ENCODE results near the gene MFSD8. TPM values are rescaled to one million over a fixed set of nuclear protein-coding genes. Genes with fewer than 3 reads are reported as not detected.
A peak's percentile ranks its signal among the peaks of the same experiment; 100 is the strongest.
"Not testable (repeated sequence)": the region's sequence is repeated elsewhere in the genome, so short reads cannot be mapped to it uniquely, and the experiment has no call there.

MFSD8 gene, protein sequence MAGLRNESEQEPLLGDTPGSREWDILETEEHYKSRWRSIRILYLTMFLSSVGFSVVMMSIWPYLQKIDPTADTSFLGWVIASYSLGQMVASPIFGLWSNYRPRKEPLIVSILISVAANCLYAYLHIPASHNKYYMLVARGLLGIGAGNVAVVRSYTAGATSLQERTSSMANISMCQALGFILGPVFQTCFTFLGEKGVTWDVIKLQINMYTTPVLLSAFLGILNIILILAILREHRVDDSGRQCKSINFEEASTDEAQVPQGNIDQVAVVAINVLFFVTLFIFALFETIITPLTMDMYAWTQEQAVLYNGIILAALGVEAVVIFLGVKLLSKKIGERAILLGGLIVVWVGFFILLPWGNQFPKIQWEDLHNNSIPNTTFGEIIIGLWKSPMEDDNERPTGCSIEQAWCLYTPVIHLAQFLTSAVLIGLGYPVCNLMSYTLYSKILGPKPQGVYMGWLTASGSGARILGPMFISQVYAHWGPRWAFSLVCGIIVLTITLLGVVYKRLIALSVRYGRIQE
- total RNA-seq: 10 to 100 TPM; 19.4 to 21.4 TPM

- peak within 1 kb of the TSS; percentile 92 for H3K4me3 Mint-ChIP-seq
- H3K27ac Mint-ChIP-seq: peak within 1 kb of the TSS; percentile 95
- POLR2A ChIA-PET: interaction anchor here (0.6 to 4.2 kb wide), 26 partner anchors 9 to 1129 kb away, joined by 3 to 77 read pairs (median 4); partner anchors contain the start of genes JADE1, LARP1B, PLK4 and SCLT1
- peaks cover 43% of the 10 kb centered on the region for H3K4me1 Mint-ChIP-seq
- DNase-seq: peak; percentile 100
- CTCF ChIA-PET: interaction anchor here (0.6 to 2.3 kb wide), 12 partner anchors 8 to 318 kb away, joined by 3 to 15 read pairs (median 4); partner anchors contain the start of genes LARP1B and PLK4
- no peaks in the 10 kb centered on the region for H3K27me3 Mint-ChIP-seq
- no peaks in the 10 kb centered on the region for H3K9me3 Mint-ChIP-seq
- peaks cover 15% of the 10 kb centered on the region for H3K36me3 Mint-ChIP-seq (ENCODE audit: low read depth)
These were observed at the start of gene MFSD8, which contains the start of gene ABHD18 for GRCh38 chr4:127965062-127965802. TSS of gene MFSD8 (minus strand) at chr4:127965173. CDS start at chr4:127965133, 40 bp downstream. TSS of gene ABHD18 (plus strand) at chr4:127965406. CDS start at chr4:127982956, 17,550 bp downstream.

- ChIA-PET CTCF (interaction anchor here (0.6 kb wide), 1 partner anchor 17 kb away, joined by 3 read pairs; no protein-coding TSS in a partner anchor), POLR2A (no interaction called here)
- Mint-ChIP-seq H3K27ac (no peak overlapping the region), H3K4me1 (no peaks in the 10 kb centered on the region), H3K27me3 (no peaks in the 10 kb centered on the region), H3K36me3 (ENCODE audit: low read depth) (peaks cover 28% of the 10 kb centered on the region), H3K4me3 (no peak overlapping the region), H3K9me3 (no peaks in the 10 kb centered on the region)
- DNase-seq: no peak
These were observed 44.5 kb upstream of the MFSD8 start for GRCh38 chr4:128009428-128009827.

DNA sequence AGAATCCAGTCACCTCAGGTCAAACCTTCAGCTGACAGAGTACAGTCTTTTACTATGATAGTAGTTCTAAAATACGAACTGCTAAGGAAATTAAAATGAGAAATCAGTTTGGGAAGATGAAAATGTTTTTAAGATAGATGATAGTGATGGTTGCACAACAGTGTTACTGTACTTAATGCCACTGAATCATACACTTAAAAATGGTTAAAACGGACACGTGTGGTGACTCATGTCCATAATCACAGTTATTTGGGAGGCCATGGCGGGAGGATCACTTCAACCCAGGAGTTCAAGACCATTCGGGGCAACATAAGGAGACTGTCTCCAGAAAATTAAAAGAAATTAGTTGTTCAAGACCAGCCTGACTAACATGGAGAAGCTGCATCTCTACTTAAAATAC lies 41.6 kb upstream of the MFSD8 start:
- CTCF ChIA-PET: interaction anchor here (0.7 to 1.3 kb wide), 2 partner anchors 9 to 83 kb away, joined by 5 to 6 read pairs; no protein-coding TSS in a partner anchor
- no peak overlapping the region for H3K27ac Mint-ChIP-seq

GRCh38 chr4:127997534-127998388 lies 32.8 kb upstream of the MFSD8 start:
- H3K27me3 Mint-ChIP-seq: no peaks in the 10 kb centered on the region
- peaks cover 59% of the 10 kb centered on the region for H3K36me3 Mint-ChIP-seq (ENCODE audit: low read depth)
- ChIA-PET POLR2A (interaction anchor here (0.6 to 2.4 kb wide), 6 partner anchors 11 to 815 kb away, joined by 3 to 10 read pairs (median 4); partner anchors contain the start of genes ABHD18, LARP1B and PLK4), CTCF (interaction anchor here (0.6 to 1.7 kb wide), 7 partner anchors 8 to 114 kb away, joined by 3 to 9 read pairs (median 4); partner anchors contain the start of genes ABHD18 and MFSD8)
- peaks cover 4% of the 10 kb centered on the region for H3K9me3 Mint-ChIP-seq
- no peak overlapping the region for H3K4me3 Mint-ChIP-seq
- no peak overlapping the region for H3K27ac Mint-ChIP-seq
- H3K4me1 Mint-ChIP-seq: peaks cover 28% of the 10 kb centered on the region
- peak; percentile 35 for DNase-seq

More for the DNA sequence above, 41.6 kb upstream of the MFSD8 start:
- Mint-ChIP-seq H3K27me3 (no peaks in the 10 kb centered on the region), H3K4me3 (no peak overlapping the region), H3K9me3 (no peaks in the 10 kb centered on the region), H3K4me1 (peaks cover 6% of the 10 kb centered on the region), H3K36me3 (ENCODE audit: low read depth) (peaks cover 31% of the 10 kb centered on the region)
- POLR2A ChIA-PET: interaction anchor here (1.4 kb wide), 1 partner anchor 41 kb away, joined by 3 read pairs; the partner anchor contains the start of genes ABHD18 and MFSD8
- DNase-seq: no peak

- H3K27me3 Mint-ChIP-seq, H3K27ac Mint-ChIP-seq, POLR2A ChIA-PET: not testable (repeated sequence)
These were observed 31.5 kb upstream of the MFSD8 start for GRCh38 chr4:127996521-127996920.

GRCh38 chr4:127995776-127996175 lies 30.8 kb upstream of the MFSD8 start:
- POLR2A ChIA-PET: no interaction called here
- peaks cover 15% of the 10 kb centered on the region for H3K4me1 Mint-ChIP-seq

More at GRCh38 chr4:127996521-127996920, 31.5 kb upstream of the MFSD8 start:
- CTCF ChIA-PET: interaction anchor here (1.6 to 1.7 kb wide), 2 partner anchors 18 to 31 kb away, joined by 5 to 9 read pairs; partner anchors contain the start of genes ABHD18 and MFSD8
- not testable (repeated sequence) for H3K4me3 Mint-ChIP-seq, DNase-seq, H3K9me3 Mint-ChIP-seq
- peaks cover 23% of the 10 kb centered on the region for H3K4me1 Mint-ChIP-seq
- H3K36me3 Mint-ChIP-seq (ENCODE audit: low read depth): peaks cover 50% of the 10 kb centered on the region

GRCh38 chr4:127993151-127993550 lies 28.2 kb upstream of the MFSD8 start:
- H3K4me1 Mint-ChIP-seq: peaks cover 14% of the 10 kb centered on the region
- CTCF ChIA-PET: no interaction called here

More at GRCh38 chr4:127995776-127996175, 30.8 kb upstream of the MFSD8 start:
- Mint-ChIP-seq H3K4me3 (no peak overlapping the region), H3K36me3 (ENCODE audit: low read depth) (peaks cover 46% of the 10 kb centered on the region), H3K27ac (no peak overlapping the region), H3K27me3 (no peaks in the 10 kb centered on the region), H3K9me3 (peaks cover 4% of the 10 kb centered on the region)
- CTCF ChIA-PET: no interaction called here
- DNase-seq: no peak

DNA sequence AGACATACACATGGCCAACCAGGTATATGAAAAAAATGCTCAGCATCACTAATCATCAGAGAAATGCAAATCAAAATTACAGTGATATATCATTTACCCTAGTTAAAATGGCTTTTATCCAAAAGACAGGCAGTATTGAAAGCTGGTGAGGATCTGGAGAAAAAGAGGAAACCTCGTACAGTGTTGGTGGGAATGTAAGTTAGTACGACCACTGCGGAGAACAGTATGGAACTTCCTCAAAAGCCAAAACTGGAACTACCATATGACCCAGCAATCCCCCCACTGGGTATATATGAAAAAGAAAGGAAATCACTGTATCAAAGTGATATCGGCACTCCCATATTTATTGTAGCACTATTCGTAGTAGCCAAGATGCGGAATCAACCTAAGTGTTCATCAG lies 23.7 kb upstream of the MFSD8 start:
- Mint-ChIP-seq H3K4me3 (no peak overlapping the region), H3K27ac (no peak overlapping the region), H3K4me1 (peaks cover 3% of the 10 kb centered on the region), H3K9me3 (no peaks in the 10 kb centered on the region), H3K36me3 (ENCODE audit: low read depth) (peaks cover 29% of the 10 kb centered on the region), H3K27me3 (no peaks in the 10 kb centered on the region)
- CTCF ChIA-PET: no interaction called here
- DNase-seq: no peak
- POLR2A ChIA-PET: no interaction called here

More at GRCh38 chr4:127993151-127993550, 28.2 kb upstream of the MFSD8 start:
- no peaks in the 10 kb centered on the region for H3K9me3 Mint-ChIP-seq
- H3K27me3 Mint-ChIP-seq: no peaks in the 10 kb centered on the region
- no peak for DNase-seq
- POLR2A ChIA-PET: no interaction called here
- peaks cover 40% of the 10 kb centered on the region for H3K36me3 Mint-ChIP-seq (ENCODE audit: low read depth)
- H3K27ac Mint-ChIP-seq: no peak overlapping the region
- no peak overlapping the region for H3K4me3 Mint-ChIP-seq

- CTCF ChIA-PET: no interaction called here
- no peak for DNase-seq
- POLR2A ChIA-PET: interaction anchor here (1.4 kb wide), 1 partner anchor 22 kb away, joined by 3 read pairs; the partner anchor contains the start of gene MFSD8
These were observed 21.0 kb upstream of the MFSD8 start for GRCh38 chr4:127985989-127986388.

GRCh38 chr4:127982445-127982844 lies 17.5 kb upstream of the MFSD8 start:
- Mint-ChIP-seq H3K9me3 (no peaks in the 10 kb centered on the region), H3K4me1 (no peaks in the 10 kb centered on the region), H3K27me3 (no peaks in the 10 kb centered on the region), H3K27ac (no peak overlapping the region), H3K4me3 (no peak overlapping the region), H3K36me3 (ENCODE audit: low read depth) (peaks cover 15% of the 10 kb centered on the region)
- CTCF ChIA-PET: no interaction called here
- no peak for DNase-seq
- POLR2A ChIA-PET: interaction anchor here (1.7 kb wide), 1 partner anchor 17 kb away, joined by 3 read pairs; the partner anchor contains the start of genes ABHD18 and MFSD8

More at GRCh38 chr4:127985989-127986388, 21.0 kb upstream of the MFSD8 start:
- H3K4me3 Mint-ChIP-seq: no peak overlapping the region
- no peaks in the 10 kb centered on the region for H3K4me1 Mint-ChIP-seq
- no peaks in the 10 kb centered on the region for H3K9me3 Mint-ChIP-seq
- H3K36me3 Mint-ChIP-seq (ENCODE audit: low read depth): peaks cover 24% of the 10 kb centered on the region
- H3K27me3 Mint-ChIP-seq: no peaks in the 10 kb centered on the region
- H3K27ac Mint-ChIP-seq: no peak overlapping the region

DNA sequence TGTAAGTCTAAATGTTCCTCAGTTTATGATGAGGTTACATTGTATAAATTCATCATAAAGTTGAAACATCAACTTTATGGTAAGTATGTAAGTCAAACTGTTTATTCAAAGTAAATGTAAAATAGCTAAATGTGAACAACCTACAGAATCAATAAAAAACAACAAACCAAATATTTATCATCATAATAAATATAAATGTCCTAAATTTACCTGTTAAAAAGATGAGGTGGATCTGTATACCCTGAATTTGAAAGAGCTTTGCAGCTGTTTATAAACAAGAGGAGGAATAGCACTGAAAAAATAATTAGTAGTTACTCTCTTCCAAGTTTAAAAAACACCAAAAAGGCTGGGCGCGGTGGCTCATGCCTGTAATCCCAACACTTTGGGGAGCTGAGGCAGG lies 14.0 kb upstream of the MFSD8 start:
- ChIA-PET POLR2A (interaction anchor here (1.3 kb wide), 1 partner anchor 14 kb away, joined by 10 read pairs; the partner anchor contains the start of genes ABHD18 and MFSD8), CTCF (interaction anchor here (1.0 to 1.6 kb wide), 2 partner anchors 13 to 18 kb away, joined by 4 to 5 read pairs; partner anchors contain the start of genes ABHD18 and MFSD8)
- no peaks in the 10 kb centered on the region for H3K27me3 Mint-ChIP-seq
- peaks cover 3% of the 10 kb centered on the region for H3K4me1 Mint-ChIP-seq
- H3K36me3 Mint-ChIP-seq (ENCODE audit: low read depth): peaks cover 13% of the 10 kb centered on the region
- H3K4me3 Mint-ChIP-seq: no peak overlapping the region
- no peak for DNase-seq
- H3K27ac Mint-ChIP-seq: no peak overlapping the region
- H3K9me3 Mint-ChIP-seq: no peaks in the 10 kb centered on the region

Data from activated CD4-positive, alpha-beta memory T cell treated with anti-CD3 and anti-CD28 coated beads, Interleukin-2, amount 10 ng/mL, durations not matched to agents 7 days and 5 days (primary cell).